Ascending aorta (tissue), 2 donors: Measurements from ENCODE around the gene PRCP. TPM values are rescaled to one million over a fixed set of nuclear protein-coding genes. Genes with fewer than 3 reads are reported as not detected.

Source experiments
- DNase-seq, 2 donors: peaks; one replicate each; pipeline ENCODE4 v3.0.0-alpha.2; 2019; ENCODE audit warnings: low spot score in 2 of 2
- H3K27ac ChIP-seq, 2 donors: fragments of 200-600 bp; sonication (generic); one replicate each; pipeline ENCODE4 v1.5.1; 2016 to 2017; ENCODE audit warnings: mild to moderate bottlenecking in 1 of 2
- H3K27me3 ChIP-seq: fragments of 200-600 bp; sonication (generic); one replicate; pipeline ENCODE4 v1.5.1; 2017
- H3K36me3 ChIP-seq, 2 donors: fragments of 200-600 bp; sonication (generic); one replicate each; pipeline ENCODE4 v1.5.1; 2016
- H3K4me1 ChIP-seq, 2 donors: fragments of 200-600 bp; sonication (generic); one replicate each; pipeline ENCODE4 v1.5.1; 2016 to 2017; ENCODE audit warnings: mild to moderate bottlenecking in 1 of 2
- H3K4me3 ChIP-seq, 2 donors: fragments of 200-600 bp; sonication (generic); one replicate each; pipeline ENCODE4 v1.5.1; 2016 to 2017; ENCODE audit warnings: mild to moderate bottlenecking in 1 of 2
- H3K9me3 ChIP-seq, 2 donors: fragments of 200-600 bp; sonication (generic); one replicate each; pipeline ENCODE4 v1.5.1; 2016
- CTCF ChIP-seq, 3 experiments: fragments of 200-600 bp in 2 of 3; fragments of 450-650 bp in 1 of 3; sonication (generic) in 2 of 3; IDR thresholded peaks; one replicate each; pipeline ENCODE4 v1.5.1; 2016 to 2019; ENCODE audit warnings: antibody characterized with exemption in 3 of 3, mild to moderate bottlenecking in 1 of 3, moderate library complexity in 1 of 3
- intact Hi-C: fragments of 100-400 bp; cut with DNase I; formaldehyde crosslinking; loops from one replicate; pipeline ENCODE4 v1.15.1; 2023
- total RNA-seq: library from RNA; depleted of rRNA; stranded (reverse); fragments of >200 nt; gene quantifications from one replicate; pipeline ENCODE4 v1.1.0, GENCODE V29; 2016

The PRCP gene
- total RNA-seq, 1 donor from 2014 or later = 151 TPM

- no peaks in the 10 kb centered on the region for H3K9me3 ChIP-seq
- H3K27ac ChIP-seq = no peak overlapping the region
- no peaks in the 10 kb centered on the region for H3K4me1 ChIP-seq
- TF ChIP-seq CTCF (IDR thresholded peaks at IDR 0.05) = no peak
- no peaks in the 10 kb centered on the region for H3K36me3 ChIP-seq
- H3K4me3 ChIP-seq = no peak overlapping the region
- DNase-seq = no peak
- H3K27me3 ChIP-seq = no peaks in the 10 kb centered on the region
- intact Hi-C loops = no loop called here
These were observed 3.8 kb upstream of the PRCP start for GRCh38 chr11:82903843-82904586.

- Histone ChIP-seq H3K27ac (no peak overlapping the region), H3K4me3 (no peak overlapping the region), H3K4me1 (peaks cover 0 to 3% of the 10 kb centered on the region in 2 donors), H3K36me3 (no peaks in the 10 kb centered on the region), H3K9me3 (no peaks in the 10 kb centered on the region), H3K27me3 (no peaks in the 10 kb centered on the region)
- DNase-seq = no peak
- TF ChIP-seq CTCF (IDR thresholded peaks at IDR 0.05) = no peak
- intact Hi-C loops = no loop called here
These were observed 2.6 kb upstream of the PRCP start for GRCh38 chr11:82902880-82903279.

- intact Hi-C loops = loop anchor here (1.0 to 2.0 kb wide), 5 partner anchors 35 to 291 kb away; partner anchors contain the start of genes ANKRD42 and FAM181B
- Histone ChIP-seq H3K27ac (peak overlapping the region in 1 of 2 donors; percentile 92), H3K9me3 (no peaks in the 10 kb centered on the region)
These were observed 1.8 kb upstream of the PRCP start for GRCh38 chr11:82901922-82902485.

GRCh38 chr11:82901165-82901921, 1.1 kb upstream of the PRCP start, which contains the start of gene DDIAS:
Gene DDIAS (plus strand): TSS chr11:82901736. CDS start chr11:82914739, 13,003 bp downstream.
- peak; percentile 85 to 98 for DNase-seq
- Histone ChIP-seq H3K27ac (peak within 1 kb of the TSS; percentile 84 to 92), H3K4me1 (peaks cover 0 to 3% of the 10 kb centered on the region in 2 donors), H3K4me3 (peak within 1 kb of the TSS; percentile 70 to 80), H3K9me3 (no peaks in the 10 kb centered on the region), H3K27me3 (no peaks in the 10 kb centered on the region), H3K36me3 (no peaks in the 10 kb centered on the region)
- no peak for TF ChIP-seq CTCF (IDR thresholded peaks at IDR 0.05)
- intact Hi-C loops = loop anchor here (1.0 to 2.0 kb wide), 5 partner anchors 35 to 292 kb away; partner anchors contain the start of genes ANKRD42 and FAM181B

More at GRCh38 chr11:82901922-82902485, 1.8 kb upstream of the PRCP start:
- DNase-seq = no peak
- Histone ChIP-seq H3K36me3 (no peaks in the 10 kb centered on the region), H3K4me3 (peak overlapping the region; percentile 70 to 80), H3K27me3 (no peaks in the 10 kb centered on the region), H3K4me1 (peaks cover 0 to 3% of the 10 kb centered on the region in 2 donors)
- no peak for TF ChIP-seq CTCF (IDR thresholded peaks at IDR 0.05)

GRCh38 chr11:82899957-82900276, 313 bp downstream of the PRCP start:
- TF ChIP-seq CTCF (IDR thresholded peaks at IDR 0.05) = no peak
- Histone ChIP-seq H3K27ac (peak overlapping the region; percentile 84 to 92), H3K9me3 (no peaks in the 10 kb centered on the region), H3K4me3 (peak overlapping the region; percentile 70 to 80), H3K36me3 (no peaks in the 10 kb centered on the region), H3K27me3 (no peaks in the 10 kb centered on the region), H3K4me1 (peaks cover 0 to 3% of the 10 kb centered on the region in 2 donors)
- intact Hi-C loops = loop anchor here (1.0 to 2.0 kb wide), 4 partner anchors 33 to 386 kb away; partner anchors contain the start of genes CCDC90B and FAM181B
- DNase-seq = no peak
